Activated CD4-positive, alpha-beta T cell treated with anti-CD3 and anti-CD28 coated beads, Interleukin-2, amount 50 U/mL, for 4 hours (primary cell): Measurements from ENCODE around the gene WDR31.
"Not testable (repeated sequence)": the region's sequence is repeated elsewhere in the genome, so short reads cannot be mapped to it uniquely, and the experiment has no call there.

Source experiments
- DNase-seq, 2 experiments: peaks; one replicate each; pipeline ENCODE4 v3.0.0-alpha.2; 2020

The WDR31 gene

GRCh38 chr9:113368348-113368981, 28.4 kb upstream of the WDR31 start:
- DNase-seq: no peak

DNA sequence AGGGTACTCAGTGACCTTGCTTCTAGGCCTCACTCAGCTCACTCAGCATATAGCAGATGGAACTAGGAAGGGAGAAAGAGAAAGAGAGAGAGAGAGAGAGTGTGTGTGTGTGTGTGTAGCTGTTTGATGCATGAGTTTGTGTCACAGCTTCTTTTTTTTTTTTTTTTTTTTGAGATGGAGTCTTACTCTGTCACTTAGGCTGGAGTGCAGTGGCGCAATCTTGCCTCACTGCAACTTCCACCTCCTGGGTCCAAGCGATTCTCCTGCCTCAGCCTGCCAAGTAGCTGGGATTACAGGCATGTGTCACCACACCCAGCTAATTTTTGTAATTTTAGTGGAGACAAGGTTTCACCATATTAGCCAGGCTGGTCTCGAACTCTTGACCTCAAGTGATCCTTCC, 25.6 kb upstream of the WDR31 start:
- not testable (repeated sequence) for DNase-seq

GRCh38 chr9:113364951-113365350, 24.9 kb upstream of the WDR31 start:
- DNase-seq: no peak

DNA sequence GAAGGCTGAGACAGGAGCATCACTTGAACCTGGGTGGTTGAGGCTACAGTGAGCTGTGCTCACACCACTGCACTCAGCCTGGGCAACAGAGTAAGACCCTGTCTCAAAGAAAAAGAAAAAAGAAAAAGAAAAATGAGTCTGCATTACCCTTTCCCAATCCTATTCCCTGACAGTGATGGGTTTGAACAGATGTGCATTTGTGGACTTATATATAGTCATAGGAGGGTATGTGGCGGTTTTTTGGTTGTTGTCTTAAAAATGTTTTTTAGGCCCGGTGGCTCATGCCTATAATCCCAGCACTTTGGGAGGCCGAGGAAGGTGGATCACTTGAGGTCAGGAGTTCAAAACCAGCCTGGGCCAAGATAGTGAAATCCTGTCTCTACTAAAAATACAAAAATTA, 23.3 kb upstream of the WDR31 start:
- DNase-seq: no peak

GRCh38 chr9:113361304-113362018, 21.4 kb upstream of the WDR31 start:
- no peak for DNase-seq

- no peak for DNase-seq
Measured at GRCh38 chr9:113360242-113360842, 20.3 kb upstream of the WDR31 start.

GRCh38 chr9:113359385-113359784, 19.3 kb upstream of the WDR31 start:
- no peak for DNase-seq

- no peak for DNase-seq
Measured at GRCh38 chr9:113356686-113357292, 16.7 kb upstream of the WDR31 start.

DNA sequence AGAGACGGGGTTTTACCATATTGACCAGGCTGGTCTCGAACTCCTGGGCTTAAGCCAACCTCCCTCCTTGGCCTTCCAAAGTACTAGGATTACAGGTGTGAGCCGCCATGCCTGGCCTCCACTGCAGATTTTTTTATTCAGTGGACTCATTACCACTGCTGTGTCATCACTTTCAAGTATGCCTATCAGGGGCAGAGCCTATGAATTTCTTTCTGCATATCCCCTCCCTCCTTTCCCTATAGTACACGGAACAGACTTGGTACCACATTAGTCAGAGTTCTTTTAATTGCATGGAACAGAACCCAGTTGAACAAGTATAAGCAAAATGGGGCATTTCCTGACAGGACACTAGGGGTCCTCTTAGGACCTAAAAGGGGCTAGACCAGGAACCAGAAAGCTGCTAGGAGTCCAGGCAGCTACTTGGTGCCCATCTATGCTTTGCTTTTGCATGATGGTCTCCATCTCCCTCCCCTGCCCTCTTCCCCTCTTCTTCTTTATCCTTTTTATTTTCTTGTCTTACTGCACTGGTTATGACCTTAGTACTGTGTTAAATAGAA, 15.0 kb upstream of the WDR31 start:
- DNase-seq: no peak

GRCh38 chr9:113352411-113352810, 12.3 kb upstream of the WDR31 start:
- no peak for DNase-seq

- DNase-seq: no peak
Measured at GRCh38 chr9:113352006-113352405, 11.9 kb upstream of the WDR31 start.

GRCh38 chr9:113350937-113351336, 10.9 kb upstream of the WDR31 start:
- no peak for DNase-seq

DNA sequence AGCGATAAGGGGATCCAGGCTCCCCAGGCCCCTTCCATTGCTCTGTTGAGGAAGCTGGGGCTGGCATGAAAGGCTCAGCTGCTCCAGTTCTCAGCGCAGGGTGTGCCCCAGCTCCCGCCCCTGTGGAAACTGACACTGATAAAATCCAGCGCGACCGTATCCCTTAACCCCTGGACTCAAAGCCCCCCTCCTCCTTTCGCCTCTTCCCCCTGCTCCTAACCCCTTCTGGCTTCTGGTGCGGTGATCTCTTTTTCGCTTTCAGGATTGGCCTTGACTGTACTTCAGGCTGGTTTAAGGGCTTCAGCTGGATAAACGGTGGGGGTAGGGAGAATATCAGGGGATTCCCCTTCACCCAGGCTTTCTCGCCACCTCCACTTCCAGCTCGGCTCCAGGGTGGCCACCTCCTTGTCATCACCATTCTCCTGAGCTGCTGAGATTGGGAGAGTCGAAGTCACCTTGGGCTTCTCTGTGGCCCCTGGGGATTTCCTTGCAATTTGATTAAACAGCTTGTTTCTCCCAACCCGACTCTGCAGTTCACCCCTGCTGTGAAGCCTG, 10.1 kb upstream of the WDR31 start:
- DNase-seq: no peak

DNA sequence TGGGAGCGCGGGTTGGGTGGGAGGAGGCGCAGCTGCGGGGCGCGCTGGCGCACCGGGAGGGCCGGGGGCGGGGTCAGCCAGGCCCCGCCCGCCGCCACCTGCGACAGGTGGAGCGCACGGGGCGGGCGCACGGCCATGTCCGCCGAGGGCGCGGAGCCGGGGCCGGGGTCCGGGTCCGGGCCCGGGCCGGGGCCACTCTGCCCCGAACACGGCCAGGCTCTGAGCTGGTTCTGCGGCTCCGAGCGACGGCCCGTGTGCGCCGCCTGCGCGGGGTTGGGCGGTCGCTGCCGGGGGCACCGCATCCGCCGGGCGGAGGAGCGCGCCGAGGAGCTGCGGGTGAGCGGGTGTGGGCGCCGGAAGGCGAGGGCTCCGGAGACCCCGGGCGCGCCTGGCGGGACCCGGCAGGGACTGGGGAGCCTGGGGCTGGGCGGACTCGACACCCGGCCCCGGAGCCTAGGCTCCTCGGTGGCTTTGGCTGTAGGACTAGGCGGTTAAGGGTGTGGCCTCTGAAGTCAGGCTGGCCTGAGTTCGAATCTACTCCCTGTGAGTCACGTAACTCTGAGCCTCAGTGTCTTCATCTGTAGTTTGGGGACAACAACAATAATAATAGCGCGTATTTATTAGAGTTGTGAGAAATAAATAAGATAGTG, 9.5 kb upstream of the WDR31 start, which contains the start of gene BSPRY:
BSPRY (plus strand) TSS at position 97 of the 650 bp plus-strand sequence; CDS start at position 136, 39 bp downstream.
- no peak for DNase-seq

DNA sequence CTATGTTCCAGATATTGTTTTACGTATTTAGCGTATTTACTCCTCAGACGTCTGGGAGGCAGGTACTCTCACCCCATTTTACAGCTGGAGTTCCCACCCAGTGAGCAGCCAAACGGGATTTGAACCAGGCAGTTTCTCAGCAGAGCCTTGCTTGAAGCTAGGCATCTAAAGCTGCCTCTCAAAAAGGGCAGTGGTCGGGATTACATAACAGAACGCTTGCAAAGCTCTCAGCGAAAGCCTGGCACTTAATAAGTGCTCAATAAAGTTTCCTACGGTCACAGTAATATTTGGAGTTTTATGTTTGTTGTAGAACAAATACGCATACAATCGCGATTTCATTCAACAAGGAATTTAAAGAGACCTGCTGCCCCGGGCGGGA, 9.0 kb upstream of the WDR31 start:
- no peak for DNase-seq

GRCh38 chr9:113348437-113348836, 8.4 kb upstream of the WDR31 start:
- DNase-seq: no peak

- DNase-seq: no peak
Measured at GRCh38 chr9:113345671-113346070, 5.6 kb upstream of the WDR31 start.

GRCh38 chr9:113345190-113345589, 5.1 kb upstream of the WDR31 start:
- DNase-seq: no peak

DNA sequence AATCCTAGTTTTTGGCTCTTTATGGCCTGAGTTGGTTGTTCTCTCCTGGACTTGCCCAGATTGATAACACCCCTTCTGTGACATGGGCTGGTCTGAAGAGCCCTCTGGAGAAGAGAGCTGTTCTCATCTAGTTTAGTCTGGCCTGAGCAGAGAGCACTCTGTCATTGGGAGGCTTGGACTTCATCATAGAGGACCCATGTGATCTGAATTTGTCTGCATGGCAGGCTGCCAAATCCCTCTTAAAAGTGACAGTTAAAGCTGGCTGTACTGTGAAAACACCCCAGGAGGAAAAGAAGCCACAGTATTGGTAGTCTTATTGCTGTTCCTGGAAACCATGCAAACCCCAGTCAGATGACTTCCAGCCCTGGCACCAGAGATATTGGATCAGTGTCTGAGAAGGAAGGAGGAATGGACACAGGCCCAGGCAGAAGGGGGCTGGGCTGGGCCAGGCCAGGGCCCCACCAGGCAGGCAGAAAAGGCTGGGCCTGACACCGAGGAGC, 3.7 kb upstream of the WDR31 start:
- DNase-seq: no peak

DNA sequence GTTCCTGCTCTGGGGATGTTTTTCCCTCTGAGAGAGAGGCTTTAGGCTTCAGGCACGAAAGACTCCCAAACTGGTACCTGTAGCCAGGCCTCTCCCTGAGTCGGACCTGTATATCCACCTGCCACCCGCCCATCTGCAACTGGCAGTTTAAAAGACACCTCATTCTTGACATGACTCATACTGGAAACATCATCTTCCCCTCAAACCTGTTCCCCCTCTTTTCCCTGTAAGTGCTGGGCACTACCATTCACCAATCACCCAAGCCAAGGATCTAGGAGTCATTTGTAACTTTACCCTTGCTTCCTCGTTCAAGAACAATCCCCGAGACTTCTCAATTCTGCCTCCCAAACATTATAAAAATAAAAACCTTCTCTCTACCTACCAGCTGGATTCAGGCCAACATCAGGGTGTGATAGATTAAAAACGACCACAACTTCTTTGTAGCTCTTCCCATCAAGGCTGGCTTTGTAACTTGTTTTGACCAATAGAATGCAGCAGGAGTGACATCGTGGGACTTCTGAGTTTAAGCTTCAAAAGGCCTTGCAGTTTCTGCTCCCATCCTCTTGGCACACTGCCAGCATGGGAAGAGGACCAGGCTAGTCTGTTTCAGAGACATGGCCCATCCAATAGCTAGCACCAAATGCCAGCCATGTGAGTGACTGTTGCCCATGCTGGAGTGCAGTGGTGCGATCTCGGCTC, 1.8 kb upstream of the WDR31 start:
- DNase-seq: no peak

DNA sequence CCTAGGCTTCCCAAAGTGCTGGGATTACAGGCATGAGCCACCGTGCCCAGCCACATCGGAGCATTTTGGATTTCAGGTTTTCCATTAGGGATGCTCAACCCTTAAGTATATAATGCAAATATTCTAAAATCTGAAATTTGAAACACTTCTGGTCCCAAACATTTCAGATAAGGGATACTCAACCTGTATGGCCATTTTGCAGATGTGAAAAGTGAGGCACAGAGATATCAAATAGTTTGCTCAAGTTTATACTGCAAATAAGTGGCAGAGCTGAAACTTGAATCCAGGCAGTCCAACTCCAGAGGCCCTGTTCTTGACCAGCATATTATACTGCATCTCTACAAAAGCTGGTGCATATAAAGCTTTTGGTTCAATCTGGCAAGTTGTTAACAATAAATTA, 2.4 kb downstream of the WDR31 start:
- DNase-seq: no peak

DNA sequence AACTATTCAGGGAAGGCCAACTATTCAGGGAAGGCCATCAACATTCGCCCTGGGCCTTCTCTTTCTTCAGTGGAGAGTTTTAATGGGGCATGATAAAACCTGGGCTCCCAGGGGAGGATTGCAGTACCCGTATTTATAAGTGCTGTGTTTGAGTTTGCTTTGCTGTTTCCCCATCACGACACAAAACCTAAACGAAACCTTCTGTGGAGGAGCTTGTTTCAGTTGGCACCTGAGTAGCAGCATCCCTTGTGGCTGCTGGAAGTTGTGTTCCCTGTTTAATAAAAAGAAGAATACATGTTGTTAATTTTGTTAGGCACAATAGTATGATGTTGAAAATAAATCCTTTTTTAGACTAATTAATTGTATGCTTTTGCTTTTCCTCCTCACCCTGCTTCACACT, 8.3 kb downstream of the WDR31 start:
- DNase-seq: no peak
